Spleen (tissue), 11 donors: ENCODE data around the gene DUS2. TPM values are rescaled to one million over a fixed set of nuclear protein-coding genes. Genes with fewer than 3 reads are reported as not detected.
A peak's percentile ranks its signal among the peaks of the same experiment; 100 is the strongest.

Source experiments
- DNase-seq: peaks from one replicate; pipeline ENCODE4 v3.0.0-alpha.2; 2020
- H3K27ac ChIP-seq, 8 donors: fragments of 200-600 bp; sonication (generic) in 7 of 8; 1 replicate in 4 of 8; 2 replicates in 4 of 8; pipeline versions ENCODE4 v1.5.0 to v1.8.0; 2016 to 2021; ENCODE audit warnings: inconsistent platforms in 4 of 8, mild to moderate bottlenecking in 4 of 8, moderate library complexity in 1 of 8
- H3K27me3 ChIP-seq, 7 donors: fragments of 200-600 bp; sonication (generic) in 6 of 7; replicated peaks in 1 of 7; 1 replicate in 4 of 7; 2 replicates in 3 of 7; pipeline versions ENCODE4 v1.5.0 to v1.8.0; 2016 to 2021; ENCODE audit warnings: inconsistent platforms in 3 of 7, mild to moderate bottlenecking in 1 of 7
- H3K36me3 ChIP-seq, 6 donors: fragments of 200-600 bp; sonication (generic) in 5 of 6; 1 replicate in 4 of 6; 2 replicates in 2 of 6; pipeline versions ENCODE4 v1.5.0 to v1.8.0; 2016 to 2021; ENCODE audit warnings: inconsistent platforms in 2 of 6
- H3K4me1 ChIP-seq, 6 donors: fragments of 200-600 bp; sonication (generic) in 5 of 6; 1 replicate in 3 of 6; 2 replicates in 3 of 6; pipeline versions ENCODE4 v1.5.0 to v1.8.0; 2016 to 2021; ENCODE audit warnings: inconsistent platforms in 3 of 6
- H3K4me3 ChIP-seq, 8 donors: fragments of 200-600 bp; sonication (generic) in 7 of 8; 1 replicate in 4 of 8; 2 replicates in 4 of 8; pipeline versions ENCODE4 v1.5.0 to v1.8.0; 2016 to 2021; ENCODE audit warnings: inconsistent platforms in 4 of 8, mild to moderate bottlenecking in 4 of 8, moderate library complexity in 2 of 8
- H3K9me3 ChIP-seq, 8 donors: fragments of 200-600 bp; sonication (generic) in 7 of 8; 1 replicate in 4 of 8; 2 replicates in 4 of 8; pipeline versions ENCODE4 v1.5.0 to v1.8.0; 2016 to 2021; ENCODE audit warnings: inconsistent platforms in 4 of 8
- CTCF ChIP-seq, 11 experiments: fragments of 200-600 bp in 7 of 11; fragments of 450-650 bp in 4 of 11; sonication (generic) in 4 of 11; IDR thresholded peaks in 8 of 11; conservative IDR thresholded peaks in 3 of 11; 1 replicate in 7 of 11; 2 replicates in 4 of 11; pipeline versions ENCODE4 v1.4.0 to v1.8.0; 2016 to 2021; ENCODE audit warnings: antibody characterized with exemption in 11 of 11, inconsistent platforms in 4 of 11, mild to moderate bottlenecking in 1 of 11
- POLR2A ChIP-seq, 3 donors: fragments of 450-650 bp; IDR thresholded peaks; one replicate each; pipeline ENCODE4 v1.5.1; 2017; ENCODE audit warnings: antibody characterized with exemption in 3 of 3, mild to moderate bottlenecking in 1 of 3
- POLR2AphosphoS5 ChIP-seq, 3 donors: sonication (generic); formaldehyde crosslinking; IDR thresholded peaks; one replicate each; pipeline ENCODE4 v1.5.1; 2017; ENCODE audit warnings: antibody characterized with exemption in 3 of 3
- WGBS, 5 donors: extraction: QIAGEN DNeasy Blood & Tissue Kit in 3 of 5; methylation state at CpG; one replicate each; pipeline versions ENCODE4 v1.1.5 to v1.1.7; 2013 to 2018; 5-methylcytosine and 5-hydroxymethylcytosine counted together
- intact Hi-C: fragments of 100-400 bp; cut with DNase I; formaldehyde crosslinking; loops from one replicate; pipeline ENCODE4 v1.15.0; 2023; ENCODE audit warnings: low total_unique reads
- polyA plus RNA-seq, 3 donors: library from polyadenylated mRNA; stranded (reverse); fragments of 200-250 nt; gene quantifications; one replicate each; pipeline ENCODE4 v1.2.1, GENCODE V29; 2013
- total RNA-seq, 7 donors: library from RNA; depleted of rRNA in 3 of 7; stranded (reverse); fragments of >200 nt in 3 of 7; fragmentation: NEBNext Ultra II Directional in 4 of 7; extraction: Animal tissue kit (Norgen Biotek cat#: 25700) in 4 of 7; gene quantifications; one replicate each; pipeline versions ENCODE4 v1.1.0 to v1.2.1, GENCODE V29; 2016 to 2021
- donor health status: healthy with polysubstance abuse.
- donor health status: DM: no; HTN: no; CAD: no; lungs with moderate emphysema.
- donor health status: DM: no; HTN: no; CAD: no.
- donor health status: Bipolar disorder and iron deficiency.
- donor health status: healthy.
- donor health status: DM: no; HTN: no; CAD: no.
- donor health status: DM: yes; HTN: yes; CAD: no.

DUS2 gene
- total and polyA plus RNA-seq, 10 donors: 17.4 to 31.7 (median 27.1) TPM

GRCh38 chr16:68083239-68083781 lies 60.2 kb downstream of the DUS2 start:
- peak overlapping the region in 1 of 8 donors; percentile 95 for H3K4me3 ChIP-seq
- peak overlapping the region; percentile 89 to 99 (median 98) for H3K27ac ChIP-seq
- WGBS, 5 donors: 90 to 94% (median 91%) methylated on average over 4 of the region's 4 CpGs
- no peaks in the 10 kb centered on the region for H3K9me3 ChIP-seq
- TF ChIP-seq POLR2A (IDR thresholded peaks at IDR 0.05) (no peak), CTCF (IDR thresholded peaks at IDR 0.05 in 8 of 11, conservative IDR thresholded peaks at IDR 0.05 in 3 of 11) (no peak), POLR2AphosphoS5 (IDR thresholded peaks at IDR 0.05) (no peak)
- no peaks in the 10 kb centered on the region for H3K27me3 ChIP-seq
- DNase-seq: no peak
- H3K36me3 ChIP-seq: peaks cover 0 to 10% (median 0%) of the 10 kb centered on the region in 6 donors
- H3K4me1 ChIP-seq: peaks cover 69 to 88% (median 83%) of the 10 kb centered on the region in 6 donors
- intact Hi-C loops: no loop called here

- TF ChIP-seq POLR2AphosphoS5 (IDR thresholded peaks at IDR 0.05) (no peak), POLR2A (IDR thresholded peaks at IDR 0.05) (no peak), CTCF (IDR thresholded peaks at IDR 0.05 in 8 of 11, conservative IDR thresholded peaks at IDR 0.05 in 3 of 11) (no peak)
- peaks cover 0 to 4% (median 0%) of the 10 kb centered on the region in 6 donors for H3K36me3 ChIP-seq
- intact Hi-C loops: no loop called here
- H3K27me3 ChIP-seq: no peaks in the 10 kb centered on the region
- H3K27ac ChIP-seq: peak overlapping the region; percentile 89 to 99 (median 98)
- peak overlapping the region in 7 of 8 donors; percentile 40 to 95 (median 74) for H3K4me3 ChIP-seq
- no peaks in the 10 kb centered on the region for H3K9me3 ChIP-seq
- WGBS, 5 donors: 49 to 59% (median 53%) methylated on average over 16 to 21 of the region's 21 CpGs
- peak; percentile 92 for DNase-seq
- H3K4me1 ChIP-seq: peaks cover 67 to 88% (median 83%) of the 10 kb centered on the region in 6 donors
These were observed 60.9 kb downstream of the DUS2 start for GRCh38 chr16:68083861-68084503.

- TF ChIP-seq CTCF (IDR thresholded peaks at IDR 0.05 in 8 of 11, conservative IDR thresholded peaks at IDR 0.05 in 3 of 11) (peak in 10 of 11 experiments; percentile 21 to 76 (median 41)), POLR2A (IDR thresholded peaks at IDR 0.05) (peak in 1 of 3 donors; percentile 47), POLR2AphosphoS5 (IDR thresholded peaks at IDR 0.05) (peak; percentile 87 to 92 (median 88))
- peak overlapping the region; percentile 40 to 95 (median 76) for H3K4me3 ChIP-seq
- peaks cover 66 to 88% (median 83%) of the 10 kb centered on the region in 6 donors for H3K4me1 ChIP-seq
- peak overlapping the region; percentile 89 to 99 (median 98) for H3K27ac ChIP-seq
- 0 to 1% (median 1%) methylated on average over 13 to 44 of the region's 45 CpGs for WGBS, 5 donors
- no peaks in the 10 kb centered on the region for H3K36me3 ChIP-seq
- H3K27me3 ChIP-seq: no peaks in the 10 kb centered on the region
- no peaks in the 10 kb centered on the region for H3K9me3 ChIP-seq
- DNase-seq: peak; percentile 99
- intact Hi-C loops: no loop called here
These were observed 61.6 kb downstream of the DUS2 start for GRCh38 chr16:68084504-68085258.
